GM21423 (cell line): ENCODE data around the gene EHMT1.
"Not testable (repeated sequence)": the region's sequence is repeated elsewhere in the genome, so short reads cannot be mapped to it uniquely, and the experiment has no call there.

Experiments used
- ATAC-seq: cut with Tn5 transposase; IDR thresholded peaks from one replicate; pipeline ENCODE4 v1.9.1; 2021; ENCODE audit warnings: mild to moderate bottlenecking, moderate library complexity; ENCODE audit not compliant: unreplicated experiment

The EHMT1 gene

GRCh38 chr9:137757613-137758029 lies 138.8 kb downstream of the EHMT1 start:
- no peak for ATAC-seq

DNA sequence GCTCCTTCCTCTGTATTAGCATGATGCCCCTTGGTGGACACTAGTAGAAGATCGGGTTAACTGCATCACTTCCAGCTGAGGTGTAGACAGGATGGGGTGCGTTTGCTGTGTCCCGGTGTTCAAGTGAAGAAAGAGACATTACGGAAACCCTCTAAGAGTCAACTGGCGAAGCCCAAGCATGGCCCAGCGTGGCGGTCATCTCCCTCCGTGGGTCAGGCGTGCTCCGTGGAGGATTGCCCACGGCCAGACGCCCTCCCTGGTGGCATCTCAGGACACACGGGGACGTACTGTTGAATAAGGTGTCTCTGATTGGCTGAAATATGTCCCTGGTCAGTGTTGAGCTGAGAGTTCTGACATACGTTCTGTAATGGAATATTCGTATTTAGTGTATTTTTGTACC lies 139.3 kb downstream of the EHMT1 start:
- no peak for ATAC-seq

DNA sequence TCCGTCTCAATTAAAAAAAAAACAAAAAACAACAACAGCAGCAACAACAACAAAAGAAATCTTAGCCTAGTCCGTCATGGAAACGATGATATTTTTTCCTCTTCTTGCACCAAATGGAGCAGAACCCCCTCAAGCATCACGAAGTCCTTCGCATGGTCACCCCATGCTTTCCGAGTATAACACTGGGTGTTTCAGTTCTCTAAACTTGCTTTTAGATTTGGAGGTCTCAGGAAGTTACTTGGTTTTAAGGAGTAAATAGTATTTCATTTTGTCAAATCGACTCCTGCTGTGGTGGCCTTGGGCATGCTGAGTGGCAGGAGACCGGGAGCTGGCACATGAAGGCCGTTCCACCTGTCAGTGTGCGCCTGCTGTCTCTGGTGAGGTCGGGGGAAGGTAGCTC lies 140.3 kb downstream of the EHMT1 start:
- no peak for ATAC-seq

DNA sequence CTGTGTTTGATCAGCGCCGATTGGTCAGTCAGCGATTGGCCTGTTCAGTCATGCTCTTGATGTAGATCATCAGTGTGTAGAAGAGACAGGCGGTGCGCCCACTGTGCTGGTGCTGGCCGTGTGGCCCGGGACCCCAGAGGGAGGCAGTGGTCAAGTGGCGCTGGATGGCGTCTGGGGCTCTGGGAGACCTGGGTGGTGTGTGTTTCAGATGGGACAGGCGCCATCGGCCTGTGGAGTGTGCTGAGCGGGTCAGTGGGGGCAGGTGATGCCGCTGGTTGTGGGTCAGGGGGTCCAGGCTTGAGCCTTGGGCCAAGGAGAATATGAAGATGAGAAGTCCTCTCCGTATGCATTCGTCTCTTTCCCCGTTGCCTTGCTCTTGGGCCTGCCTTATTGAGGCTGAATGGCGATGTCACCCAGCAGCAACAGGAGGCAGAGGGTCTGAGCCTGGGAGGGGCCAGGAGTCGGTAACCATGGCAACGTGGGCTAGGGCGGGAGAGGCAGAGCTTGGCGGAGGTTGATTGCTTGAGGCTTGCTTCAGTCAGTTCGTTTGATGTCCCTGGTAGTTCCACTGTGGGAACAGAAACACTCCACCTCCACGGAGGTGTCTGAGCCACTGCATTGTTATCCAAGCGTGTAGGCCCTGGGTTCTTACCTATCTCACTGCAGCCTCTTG lies 141.0 kb downstream of the EHMT1 start:
- no peak for ATAC-seq

- ATAC-seq = no peak
These were observed 141.6 kb downstream of the EHMT1 start for GRCh38 chr9:137760426-137760825.

DNA sequence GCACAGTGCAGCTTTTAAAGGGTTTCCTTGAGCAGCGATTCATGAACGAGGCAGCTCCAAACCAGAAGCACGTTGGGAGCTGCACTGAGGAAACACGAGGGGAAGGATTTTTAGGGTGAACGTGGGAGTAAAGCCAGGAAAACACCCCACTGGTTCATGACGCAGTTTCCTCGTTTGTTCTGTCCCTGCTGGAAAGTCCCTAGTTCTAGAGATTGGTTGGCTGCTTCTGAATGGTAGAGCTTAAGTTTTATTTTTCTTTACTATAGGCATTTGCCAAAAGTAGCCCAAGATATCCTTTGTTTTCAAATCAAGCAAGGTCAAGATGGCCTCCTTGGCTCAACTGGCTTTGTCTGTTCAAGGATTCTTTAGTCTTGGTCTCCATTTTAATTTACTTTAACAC lies 142.2 kb downstream of the EHMT1 start:
- no peak for ATAC-seq

- ATAC-seq = no peak
These were observed 143.0 kb downstream of the EHMT1 start for GRCh38 chr9:137761793-137762192.

DNA sequence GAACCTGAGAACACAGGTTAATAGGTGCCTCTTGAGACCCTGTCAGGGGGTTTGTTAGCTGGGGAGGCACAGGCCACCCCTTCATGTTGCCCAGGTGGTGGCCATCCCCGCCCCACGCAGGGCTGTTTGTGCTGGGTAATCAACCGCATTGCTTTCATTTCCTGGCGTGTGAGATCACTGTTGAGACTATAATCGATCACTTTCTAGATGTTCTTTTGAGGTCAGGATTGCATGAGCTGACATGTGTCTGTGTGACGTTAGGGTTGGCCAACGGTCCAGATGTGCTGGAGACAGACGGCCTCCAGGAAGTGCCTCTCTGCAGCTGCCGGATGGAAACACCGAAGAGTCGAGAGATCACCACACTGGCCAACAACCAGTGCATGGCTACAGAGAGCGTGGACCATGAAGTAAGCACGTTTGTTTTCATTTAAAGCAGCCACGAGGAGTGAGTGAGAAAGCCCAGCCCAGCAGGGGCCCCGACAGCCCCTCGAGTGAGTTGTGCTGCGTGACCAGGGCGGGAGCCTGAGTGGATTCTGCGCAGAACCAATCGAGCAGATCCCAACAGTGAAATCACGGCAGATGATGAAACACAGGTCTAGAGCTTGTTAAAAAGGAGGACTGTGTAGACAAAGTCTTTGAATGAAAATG lies 143.7 kb downstream of the EHMT1 start:
- ATAC-seq = peak; percentile 54

- ATAC-seq = no peak
These were observed 144.6 kb downstream of the EHMT1 start for GRCh38 chr9:137763271-137763955.

DNA sequence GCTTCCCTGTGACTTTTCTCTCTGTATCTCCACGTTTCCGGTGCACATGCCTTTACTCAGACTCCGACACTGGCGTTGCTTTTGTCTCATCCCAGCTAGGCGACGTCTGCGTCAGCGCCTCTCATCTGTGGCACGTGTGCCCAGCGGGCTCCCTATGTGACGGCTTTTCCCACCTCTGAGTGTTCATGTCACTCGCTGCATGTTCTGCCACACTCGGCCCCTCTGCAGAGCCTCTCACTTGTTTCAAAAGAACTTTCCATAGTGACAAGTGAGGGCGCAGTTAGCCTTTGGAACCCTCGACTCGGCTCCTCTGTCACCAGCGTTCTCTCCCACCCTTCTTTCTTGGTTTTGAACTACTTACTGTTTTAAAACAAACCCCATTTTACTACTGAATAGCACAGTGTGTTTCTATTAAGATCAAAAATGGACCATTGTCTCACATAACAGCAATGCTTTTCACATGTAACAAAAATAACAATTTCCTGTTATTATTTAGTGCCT lies 145.4 kb downstream of the EHMT1 start:
- no peak for ATAC-seq

DNA sequence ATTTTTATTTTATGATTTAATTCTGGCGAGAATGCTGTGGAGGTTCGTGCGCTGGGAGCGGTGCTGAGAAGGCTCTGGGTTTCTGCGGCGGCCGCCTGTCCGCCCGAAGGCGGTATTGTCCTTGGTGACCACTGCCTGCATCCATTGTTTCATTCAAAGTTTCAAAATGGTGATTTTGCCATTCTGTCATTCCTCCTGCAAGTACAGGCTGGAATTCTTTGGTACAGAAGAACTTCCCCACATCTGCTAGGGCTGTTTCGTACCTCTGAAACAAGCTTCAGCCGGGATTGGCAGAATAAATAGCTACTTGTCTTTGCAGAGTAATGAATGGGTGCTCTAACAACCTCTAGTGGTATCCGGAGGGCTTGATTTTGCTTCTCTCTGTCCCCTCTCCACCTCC lies 146.2 kb downstream of the EHMT1 start:
- no peak for ATAC-seq

- no peak for ATAC-seq
These were observed 146.7 kb downstream of the EHMT1 start for GRCh38 chr9:137765536-137765935.

DNA sequence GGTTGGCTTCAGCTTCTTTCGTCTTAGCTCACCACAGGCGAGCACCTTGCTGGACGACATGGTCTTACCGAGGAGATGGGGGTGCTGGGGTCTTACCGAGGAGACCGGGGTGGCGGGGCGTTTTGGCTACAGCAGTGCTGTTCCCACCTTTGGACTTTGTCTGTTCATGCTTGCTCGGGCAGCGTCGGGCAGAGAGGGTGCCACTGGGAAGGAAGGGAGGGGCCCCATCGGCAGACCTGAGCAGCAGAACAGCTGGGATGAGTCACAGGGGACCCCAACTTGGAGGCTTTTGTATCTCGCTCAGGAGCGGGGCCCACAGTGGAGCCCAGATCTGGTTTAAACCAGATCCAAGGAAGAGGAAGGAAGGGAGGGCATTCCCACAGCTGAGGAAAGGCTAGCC lies 152.8 kb downstream of the EHMT1 start:
- no peak for ATAC-seq

GRCh38 chr9:137772281-137772873 lies 153.6 kb downstream of the EHMT1 start:
- no peak for ATAC-seq

GRCh38 chr9:137774775-137775386 lies 156.1 kb downstream of the EHMT1 start:
- no peak for ATAC-seq

DNA sequence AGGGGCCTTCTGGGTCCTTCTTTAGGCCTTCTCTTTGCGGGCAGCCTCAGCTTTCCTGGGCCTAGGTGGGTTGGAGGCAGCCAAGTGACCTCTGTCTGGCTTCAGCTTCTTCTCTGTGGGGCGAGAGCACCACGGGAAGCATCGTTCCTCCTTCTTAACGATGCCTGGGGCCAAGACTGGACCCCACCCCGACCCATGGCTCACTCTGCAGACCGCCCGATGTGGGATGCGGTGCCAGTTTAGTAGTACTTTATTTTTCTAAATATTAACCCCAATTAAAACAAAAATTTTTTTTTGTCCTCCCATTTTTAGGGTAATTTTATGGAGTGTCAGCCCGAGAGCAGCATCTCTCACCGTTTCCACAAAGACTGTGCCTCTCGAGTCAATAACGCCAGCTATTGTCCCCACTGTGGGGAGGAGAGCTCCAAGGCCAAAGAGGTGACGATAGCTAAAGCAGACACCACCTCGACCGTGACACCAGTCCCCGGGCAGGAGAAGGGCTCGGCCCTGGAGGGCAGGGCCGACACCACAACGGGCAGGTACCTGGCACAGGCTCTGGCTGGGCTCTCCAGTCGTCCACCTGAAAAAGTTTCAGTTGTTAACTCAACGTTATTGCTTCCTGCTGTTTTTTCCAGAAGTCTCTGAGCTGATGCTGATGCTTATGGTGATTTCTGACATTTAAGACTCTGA lies 157.6 kb downstream of the EHMT1 start:
- ATAC-seq = no peak

DNA sequence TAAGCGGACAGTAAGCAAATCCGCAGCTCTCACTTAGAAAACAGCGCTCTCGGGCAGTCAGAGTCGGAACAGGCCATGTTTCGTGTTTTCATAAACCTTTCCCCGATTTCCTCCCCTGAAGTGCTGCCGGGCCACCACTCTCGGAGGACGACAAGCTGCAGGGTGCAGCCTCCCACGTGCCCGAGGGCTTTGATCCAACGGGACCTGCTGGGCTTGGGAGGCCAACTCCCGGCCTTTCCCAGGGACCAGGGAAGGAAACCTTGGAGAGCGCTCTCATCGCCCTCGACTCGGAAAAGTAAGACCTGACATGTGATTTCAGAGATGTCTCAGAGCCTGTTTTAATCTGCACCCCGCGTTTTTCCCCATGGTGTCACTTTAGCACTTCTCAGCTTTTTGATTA lies 159.0 kb downstream of the EHMT1 start:
- no peak for ATAC-seq

DNA sequence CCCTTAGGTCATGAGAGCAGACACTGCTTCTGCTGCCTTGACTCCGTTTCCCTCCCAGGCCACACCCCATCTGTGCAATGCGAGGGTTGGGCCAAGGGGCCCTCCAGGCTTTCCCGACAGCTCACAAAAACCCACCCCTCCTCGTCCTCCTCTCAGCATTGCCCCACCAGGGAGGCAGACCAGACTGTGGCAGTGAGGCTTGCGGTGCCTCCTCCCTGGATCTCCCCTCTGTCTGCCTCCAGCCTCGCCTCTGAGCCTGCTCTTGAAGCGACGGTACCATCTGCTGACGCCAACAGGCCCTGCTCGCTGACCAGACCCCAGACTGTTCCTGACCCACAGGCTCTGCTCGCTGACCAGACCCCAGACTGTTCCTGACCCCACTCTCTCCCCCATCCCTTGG lies 159.5 kb downstream of the EHMT1 start:
- ATAC-seq = no peak

GRCh38 chr9:137778914-137779313 lies 160.1 kb downstream of the EHMT1 start:
- no peak for ATAC-seq

DNA sequence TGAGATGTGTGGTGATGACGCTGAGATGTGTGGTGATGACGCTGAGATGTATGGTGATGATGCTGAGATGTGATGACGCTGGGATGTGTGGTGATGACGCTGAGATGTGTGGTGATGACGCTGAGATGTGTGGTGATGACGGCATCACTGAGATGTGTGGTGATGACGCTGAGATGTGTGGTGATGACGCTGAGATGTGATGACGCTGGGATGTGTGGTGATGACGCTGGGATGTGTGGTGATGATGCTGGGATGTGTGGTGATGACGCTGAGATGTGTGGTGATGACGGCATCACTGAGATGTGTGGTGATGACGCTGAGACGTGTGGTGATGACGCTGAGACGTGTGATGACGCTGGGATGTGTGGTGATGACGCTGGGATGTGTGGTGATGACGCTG lies 161.2 kb downstream of the EHMT1 start:
- not testable (repeated sequence) for ATAC-seq
